ENCODE measurements around the gene FBLN2. TPM values are rescaled to one million over a fixed set of nuclear protein-coding genes. Genes with fewer than 3 reads are reported as not detected.

Gene FBLN2
- total RNA-seq, 1 experiment from 2014 or later = 0.39 TPM

- Histone ChIP-seq H4K20me1 (ENCODE audit: insufficient read depth) (no peaks in the 10 kb centered on the region), H3K9ac (ENCODE audit: low read length) (peak overlapping the region; percentile 46; the same call in 1 of the 2 replicates), H3K36me3 (ENCODE audit: control insufficient read depth in 1 of 2, insufficient read depth in 2 of 2, low read length in 2 of 2) (no peaks in the 10 kb centered on the region), H3K27ac (ENCODE audit: low read depth, low read length) (peak overlapping the region; percentile 48; the same call in 1 of the 2 replicates), H3K27me3 (ENCODE audit: insufficient read depth, low read length) (no peaks in the 10 kb centered on the region), H3K4me1 (ENCODE audit: control insufficient read depth in 1 of 2, insufficient read depth in 2 of 2, low read length in 2 of 2) (peaks cover 35 to 51% of the 10 kb centered on the region in 2 experiments), H3K4me2 (ENCODE audit: low read length) (peak overlapping the region; percentile 69), H3K9me3 (ENCODE audit: control insufficient read depth in 1 of 2, insufficient read depth in 1 of 2, low read depth in 1 of 2, low read length in 2 of 2) (peaks cover 0 to 4% of the 10 kb centered on the region in 2 experiments; a peak in 1 of 4 replicates), H3K9me2 (ENCODE audit: insufficient read depth) (no peaks in the 10 kb centered on the region), H2AFZ (ENCODE audit: low read depth, low read length, poor library complexity, severe bottlenecking) (peak overlapping the region; percentile 45), H3K79me2 (ENCODE audit: insufficient read depth, low read length) (no peaks in the 10 kb centered on the region), H3K4me3 (replicated peaks in 1 of 2; ENCODE audit: low read depth in 1 of 2, low read length in 2 of 2) (no peak overlapping the region)
- TF ChIP-seq MAX (IDR thresholded peaks at IDR 0.05) (no peak), ZFX (IDR thresholded peaks at IDR 0.05) (no peak), TCF7L2 (IDR thresholded peaks at IDR 0.05; ENCODE audit: borderline replicate concordance, extremely low read depth, insufficient read depth, insufficient read length) (no peak), ZNF274 (IDR thresholded peaks at IDR 0.05; ENCODE audit: low read depth, low read length) (no peak), EZH2 (IDR thresholded peaks at IDR 0.05) (no peak), SP1 (IDR thresholded peaks at IDR 0.05; ENCODE audit: low read depth) (no peak), POLR2AphosphoS5 (IDR thresholded peaks at IDR 0.05; ENCODE audit: low read depth, low read length) (no peak), SIN3A (IDR thresholded peaks at IDR 0.05; ENCODE audit: low read depth) (no peak)
- TF ChIP-seq, protein P1, sequence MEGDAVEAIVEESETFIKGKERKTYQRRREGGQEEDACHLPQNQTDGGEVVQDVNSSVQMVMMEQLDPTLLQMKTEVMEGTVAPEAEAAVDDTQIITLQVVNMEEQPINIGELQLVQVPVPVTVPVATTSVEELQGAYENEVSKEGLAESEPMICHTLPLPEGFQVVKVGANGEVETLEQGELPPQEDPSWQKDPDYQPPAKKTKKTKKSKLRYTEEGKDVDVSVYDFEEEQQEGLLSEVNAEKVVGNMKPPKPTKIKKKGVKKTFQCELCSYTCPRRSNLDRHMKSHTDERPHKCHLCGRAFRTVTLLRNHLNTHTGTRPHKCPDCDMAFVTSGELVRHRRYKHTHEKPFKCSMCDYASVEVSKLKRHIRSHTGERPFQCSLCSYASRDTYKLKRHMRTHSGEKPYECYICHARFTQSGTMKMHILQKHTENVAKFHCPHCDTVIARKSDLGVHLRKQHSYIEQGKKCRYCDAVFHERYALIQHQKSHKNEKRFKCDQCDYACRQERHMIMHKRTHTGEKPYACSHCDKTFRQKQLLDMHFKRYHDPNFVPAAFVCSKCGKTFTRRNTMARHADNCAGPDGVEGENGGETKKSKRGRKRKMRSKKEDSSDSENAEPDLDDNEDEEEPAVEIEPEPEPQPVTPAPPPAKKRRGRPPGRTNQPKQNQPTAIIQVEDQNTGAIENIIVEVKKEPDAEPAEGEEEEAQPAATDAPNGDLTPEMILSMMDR (IDR thresholded peaks at IDR 0.05 in 2 of 3, conservative IDR thresholded peaks at IDR 0.05 in 1 of 3; ENCODE audit: borderline replicate concordance in 1 of 3, insufficient read depth in 1 of 3, low read depth in 2 of 3, low read length in 2 of 3) = no peak
- TF ChIP-seq, protein P2, sequence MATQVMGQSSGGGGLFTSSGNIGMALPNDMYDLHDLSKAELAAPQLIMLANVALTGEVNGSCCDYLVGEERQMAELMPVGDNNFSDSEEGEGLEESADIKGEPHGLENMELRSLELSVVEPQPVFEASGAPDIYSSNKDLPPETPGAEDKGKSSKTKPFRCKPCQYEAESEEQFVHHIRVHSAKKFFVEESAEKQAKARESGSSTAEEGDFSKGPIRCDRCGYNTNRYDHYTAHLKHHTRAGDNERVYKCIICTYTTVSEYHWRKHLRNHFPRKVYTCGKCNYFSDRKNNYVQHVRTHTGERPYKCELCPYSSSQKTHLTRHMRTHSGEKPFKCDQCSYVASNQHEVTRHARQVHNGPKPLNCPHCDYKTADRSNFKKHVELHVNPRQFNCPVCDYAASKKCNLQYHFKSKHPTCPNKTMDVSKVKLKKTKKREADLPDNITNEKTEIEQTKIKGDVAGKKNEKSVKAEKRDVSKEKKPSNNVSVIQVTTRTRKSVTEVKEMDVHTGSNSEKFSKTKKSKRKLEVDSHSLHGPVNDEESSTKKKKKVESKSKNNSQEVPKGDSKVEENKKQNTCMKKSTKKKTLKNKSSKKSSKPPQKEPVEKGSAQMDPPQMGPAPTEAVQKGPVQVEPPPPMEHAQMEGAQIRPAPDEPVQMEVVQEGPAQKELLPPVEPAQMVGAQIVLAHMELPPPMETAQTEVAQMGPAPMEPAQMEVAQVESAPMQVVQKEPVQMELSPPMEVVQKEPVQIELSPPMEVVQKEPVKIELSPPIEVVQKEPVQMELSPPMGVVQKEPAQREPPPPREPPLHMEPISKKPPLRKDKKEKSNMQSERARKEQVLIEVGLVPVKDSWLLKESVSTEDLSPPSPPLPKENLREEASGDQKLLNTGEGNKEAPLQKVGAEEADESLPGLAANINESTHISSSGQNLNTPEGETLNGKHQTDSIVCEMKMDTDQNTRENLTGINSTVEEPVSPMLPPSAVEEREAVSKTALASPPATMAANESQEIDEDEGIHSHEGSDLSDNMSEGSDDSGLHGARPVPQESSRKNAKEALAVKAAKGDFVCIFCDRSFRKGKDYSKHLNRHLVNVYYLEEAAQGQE (IDR thresholded peaks at IDR 0.05; ENCODE audit: low read depth) = no peak
- POLR2A ChIA-PET = no interaction called here
- no peak for DNase-seq (ENCODE audit: low read depth, low spot score)
- CTCF ChIA-PET = no interaction called here
- RAD21 ChIA-PET (ENCODE audit: low non-redundant PET in 1 of 2, low total read pairs in 2 of 2, uncharacterized antibody in 2 of 2, unreplicated experiment in 2 of 2) = no interaction called here
- intact Hi-C loops (cut with micrococcal nuclease) = no loop called here
- no TSS peak for BruUV-seq (replicated peaks)
- ATAC-seq = no peak
These were observed 12.5 kb upstream of the FBLN2 start for GRCh38 chr3:13536432-13536831.

Data from HCT116 (cell line).